ENCODE measurements around the gene TSPAN3. TPM values are rescaled to one million over a fixed set of nuclear protein-coding genes. Genes with fewer than 3 reads are reported as not detected.

TSPAN3 gene
- total and polyA plus RNA-seq, 2 donors (not counting 1 experiment from before 2014, with no cell fraction given) = 109 to 130 TPM

DNA sequence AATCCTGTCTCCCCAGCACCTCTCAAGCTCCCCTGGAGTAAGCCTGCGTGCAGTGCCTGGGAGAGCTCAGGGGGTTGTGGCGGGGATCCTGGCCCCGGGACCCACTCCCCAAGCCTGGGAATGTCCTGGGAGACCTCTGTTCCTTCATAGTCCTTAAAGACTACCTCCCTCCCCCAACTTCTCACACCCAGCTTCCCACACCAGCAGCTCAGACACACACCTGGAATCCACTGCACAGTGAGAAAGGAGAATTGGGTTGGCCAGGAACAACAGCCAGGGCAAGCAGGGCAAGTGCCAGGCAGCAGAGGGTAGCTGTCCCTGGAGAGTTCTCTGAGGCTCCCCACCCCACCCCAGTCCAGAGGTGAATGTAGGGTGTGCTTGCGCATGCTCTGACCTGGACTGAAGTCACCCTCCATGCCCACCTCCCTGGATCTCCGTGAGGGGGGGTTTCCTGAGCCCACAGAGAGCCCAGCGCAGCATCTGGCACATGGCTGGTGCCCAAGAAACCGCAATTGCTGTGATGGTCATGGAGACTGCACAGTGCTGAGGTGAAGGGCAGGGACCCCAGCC is 53.7 kb downstream of the TSPAN3 start:
- Histone ChIP-seq H3K4me3 (ENCODE audit: control extremely low read depth in 1 of 5, extremely low read depth in 1 of 5, insufficient read depth in 1 of 5, low read depth in 2 of 5, low read length in 4 of 5) (no peak overlapping the region), H3K79me2 (ENCODE audit: control insufficient read depth, insufficient read depth, low read length) (peaks cover 54% of the 10 kb centered on the region), H3K9me3 (ENCODE audit: control extremely low read depth in 1 of 3, control insufficient read depth in 2 of 3, insufficient read depth in 1 of 3, low read length in 2 of 3) (no peaks in the 10 kb centered on the region), H4K20me1 (ENCODE audit: control insufficient read depth, insufficient read depth, low read length, poor library complexity, severe bottlenecking) (peaks cover 73% of the 10 kb centered on the region), H3K27ac (ENCODE audit: low read length in 2 of 2) (no peak overlapping the region), H3K4me1 (ENCODE audit: control insufficient read depth in 2 of 2, insufficient read depth in 2 of 2, low read length in 2 of 2) (peaks cover 40 to 80% of the 10 kb centered on the region in 2 donors), H3K4me2 (replicated peaks; ENCODE audit: low read depth, low read length, poor library complexity, severe bottlenecking) (no peak overlapping the region), H2AFZ (ENCODE audit: insufficient read depth, low read depth, low read length, poor library complexity, severe bottlenecking) (no peak overlapping the region), H3K36me3 (replicated peaks in 1 of 2; ENCODE audit: control extremely low read depth in 1 of 2, control insufficient read depth in 1 of 2, extremely low read depth in 1 of 2, insufficient read depth in 2 of 2, low read length in 1 of 2) (peaks cover 0 to 32% of the 10 kb centered on the region in 2 experiments), H3K9ac (ENCODE audit: low read length) (no peak overlapping the region), H3K27me3 (replicated peaks in 1 of 4; ENCODE audit: control extremely low read depth in 1 of 4, control insufficient read depth in 3 of 4, insufficient read depth in 4 of 4, low read length in 3 of 4) (no peaks in the 10 kb centered on the region)
- POLR2A ChIA-PET = interaction anchor here (0.6 kb wide), 1 partner anchor 35 kb away, joined by 4 read pairs; no protein-coding TSS in a partner anchor
- no peak overlapping the region for H3K27ac Mint-ChIP-seq
- H3K27me3 Mint-ChIP-seq = no peaks in the 10 kb centered on the region
- no peak for ATAC-seq (ENCODE audit: low read depth)
- CTCF ChIA-PET = interaction anchor here (0.9 to 1.8 kb wide), 5 partner anchors 8 to 526 kb away, joined by 3 to 8 read pairs (median 3); no protein-coding TSS in a partner anchor
- H3K4me3 Mint-ChIP-seq = no peak overlapping the region
- intact Hi-C loops (cut with micrococcal nuclease) = no loop called here
- TF ChIP-seq, protein P1, sequence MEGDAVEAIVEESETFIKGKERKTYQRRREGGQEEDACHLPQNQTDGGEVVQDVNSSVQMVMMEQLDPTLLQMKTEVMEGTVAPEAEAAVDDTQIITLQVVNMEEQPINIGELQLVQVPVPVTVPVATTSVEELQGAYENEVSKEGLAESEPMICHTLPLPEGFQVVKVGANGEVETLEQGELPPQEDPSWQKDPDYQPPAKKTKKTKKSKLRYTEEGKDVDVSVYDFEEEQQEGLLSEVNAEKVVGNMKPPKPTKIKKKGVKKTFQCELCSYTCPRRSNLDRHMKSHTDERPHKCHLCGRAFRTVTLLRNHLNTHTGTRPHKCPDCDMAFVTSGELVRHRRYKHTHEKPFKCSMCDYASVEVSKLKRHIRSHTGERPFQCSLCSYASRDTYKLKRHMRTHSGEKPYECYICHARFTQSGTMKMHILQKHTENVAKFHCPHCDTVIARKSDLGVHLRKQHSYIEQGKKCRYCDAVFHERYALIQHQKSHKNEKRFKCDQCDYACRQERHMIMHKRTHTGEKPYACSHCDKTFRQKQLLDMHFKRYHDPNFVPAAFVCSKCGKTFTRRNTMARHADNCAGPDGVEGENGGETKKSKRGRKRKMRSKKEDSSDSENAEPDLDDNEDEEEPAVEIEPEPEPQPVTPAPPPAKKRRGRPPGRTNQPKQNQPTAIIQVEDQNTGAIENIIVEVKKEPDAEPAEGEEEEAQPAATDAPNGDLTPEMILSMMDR (IDR thresholded peaks at IDR 0.05) = no peak
- TF ChIP-seq EZH2 (IDR thresholded peaks at IDR 0.05; ENCODE audit: borderline replicate concordance, insufficient read depth, low read depth, low read length, poor library complexity, severe bottlenecking) = no peak
- H3K4me1 Mint-ChIP-seq = peaks cover 48% of the 10 kb centered on the region
- no peak for DNase-seq
- no peaks in the 10 kb centered on the region for H3K9me3 Mint-ChIP-seq (ENCODE audit: insufficient read depth)
- WGBS (ENCODE audit: insufficient coverage) = 100% methylated on average over 2 of the region's 7 CpGs

DNA sequence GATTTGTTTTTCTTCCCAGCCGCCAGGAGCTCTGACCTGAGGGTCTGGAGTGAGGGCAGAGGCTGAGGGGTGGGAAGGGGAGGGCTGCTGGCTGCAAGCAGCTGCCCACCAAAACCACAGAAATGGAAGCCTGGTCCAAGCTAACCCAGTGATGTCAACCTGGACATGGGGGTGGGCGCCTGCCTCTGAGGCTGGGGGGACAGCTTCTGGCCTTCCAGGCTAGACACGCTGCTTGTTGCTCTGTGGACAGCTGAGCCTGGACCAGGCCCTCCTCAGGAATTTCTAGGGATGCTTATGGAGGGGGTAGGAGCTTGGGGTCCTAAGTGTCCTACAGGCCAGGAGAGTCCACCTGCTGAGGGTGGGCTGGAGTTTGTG is 54.6 kb downstream of the TSPAN3 start:
- DNase-seq = no peak
- Histone ChIP-seq H4K20me1 (ENCODE audit: control insufficient read depth, insufficient read depth, low read length, poor library complexity, severe bottlenecking) (peaks cover 79% of the 10 kb centered on the region), H3K79me2 (ENCODE audit: control insufficient read depth, insufficient read depth, low read length) (peaks cover 61% of the 10 kb centered on the region), H3K36me3 (replicated peaks in 1 of 2; ENCODE audit: control extremely low read depth in 1 of 2, control insufficient read depth in 1 of 2, extremely low read depth in 1 of 2, insufficient read depth in 2 of 2, low read length in 1 of 2) (peaks cover 0 to 34% of the 10 kb centered on the region in 2 experiments), H3K27ac (ENCODE audit: low read length in 2 of 2) (no peak overlapping the region), H3K27me3 (replicated peaks in 1 of 4; ENCODE audit: control extremely low read depth in 1 of 4, control insufficient read depth in 3 of 4, insufficient read depth in 4 of 4, low read length in 3 of 4) (no peaks in the 10 kb centered on the region), H2AFZ (ENCODE audit: insufficient read depth, low read depth, low read length, poor library complexity, severe bottlenecking) (no peak overlapping the region), H3K4me1 (ENCODE audit: control insufficient read depth in 2 of 2, insufficient read depth in 2 of 2, low read length in 2 of 2) (peaks cover 36 to 81% of the 10 kb centered on the region in 2 donors), H3K9me3 (ENCODE audit: control extremely low read depth in 1 of 3, control insufficient read depth in 2 of 3, insufficient read depth in 1 of 3, low read length in 2 of 3) (no peaks in the 10 kb centered on the region), H3K4me2 (replicated peaks; ENCODE audit: low read depth, low read length, poor library complexity, severe bottlenecking) (peak overlapping the region; percentile 62), H3K9ac (ENCODE audit: low read length) (no peak overlapping the region), H3K4me3 (ENCODE audit: control extremely low read depth in 1 of 5, extremely low read depth in 1 of 5, insufficient read depth in 1 of 5, low read depth in 2 of 5, low read length in 4 of 5) (no peak overlapping the region)
- Mint-ChIP-seq H3K4me1 (peaks cover 49% of the 10 kb centered on the region), H3K27ac (no peak overlapping the region), H3K9me3 (ENCODE audit: insufficient read depth) (no peaks in the 10 kb centered on the region), H3K27me3 (no peaks in the 10 kb centered on the region), H3K4me3 (no peak overlapping the region)
- intact Hi-C loops (cut with micrococcal nuclease) = no loop called here
- no peak for ATAC-seq (ENCODE audit: low read depth)
- ChIA-PET POLR2A (no interaction called here), CTCF (interaction anchor here (1.0 to 1.8 kb wide), 5 partner anchors 9 to 527 kb away, joined by 3 to 8 read pairs (median 3); no protein-coding TSS in a partner anchor)
- TF ChIP-seq, protein P1 (IDR thresholded peaks at IDR 0.05) = no peak
- TF ChIP-seq EZH2 (IDR thresholded peaks at IDR 0.05; ENCODE audit: borderline replicate concordance, insufficient read depth, low read depth, low read length, poor library complexity, severe bottlenecking) = no peak
- 92% methylated on average over 3 of the region's 3 CpGs for WGBS (ENCODE audit: insufficient coverage)

Data from B cell (primary cell).